GM19023 (cell line): ENCODE data around the gene PTPRT.

Source experiments
- ATAC-seq: cut with Tn5 transposase; IDR thresholded peaks from one replicate; pipeline ENCODE4 v1.9.1; 2021; ENCODE audit warnings: mild to moderate bottlenecking, moderate library complexity; ENCODE audit not compliant: unreplicated experiment

PTPRT gene

DNA sequence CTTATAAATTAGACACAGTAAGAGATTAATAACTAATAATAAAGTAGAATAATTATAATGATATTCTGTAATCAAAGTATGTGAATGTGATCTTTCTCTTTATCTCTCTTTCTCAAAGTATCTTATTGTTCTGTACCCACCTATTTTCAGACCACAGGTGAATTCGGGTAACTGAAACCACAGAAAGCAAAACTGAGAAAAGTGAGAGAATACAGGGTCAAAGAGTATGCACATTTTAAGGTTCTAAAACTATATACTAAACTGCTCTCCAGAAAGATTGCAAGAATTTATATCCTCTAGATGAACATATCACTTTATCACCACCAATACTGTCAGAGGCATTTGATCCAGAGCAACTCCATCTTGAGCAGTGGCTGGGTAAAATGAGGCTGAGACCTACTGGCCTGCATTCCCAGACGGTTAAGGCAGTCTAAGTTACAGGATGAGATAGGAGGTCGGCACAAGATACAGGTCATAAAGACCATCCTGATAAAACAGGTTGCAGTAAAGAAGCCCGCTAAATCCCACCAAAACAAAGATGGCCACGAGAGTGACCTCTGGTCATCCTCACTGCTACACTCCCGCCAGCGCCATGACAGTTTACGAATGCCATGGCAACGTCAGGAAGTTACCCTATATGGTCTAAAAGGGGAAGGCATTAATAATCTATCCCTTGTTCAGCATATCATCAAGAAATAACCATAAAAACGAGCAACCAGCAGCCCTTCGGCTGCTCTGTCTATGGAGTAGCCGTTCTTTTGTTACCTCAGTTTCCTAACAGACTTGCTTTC, 211.3 kb downstream of the PTPRT start:
- ATAC-seq: no peak

DNA sequence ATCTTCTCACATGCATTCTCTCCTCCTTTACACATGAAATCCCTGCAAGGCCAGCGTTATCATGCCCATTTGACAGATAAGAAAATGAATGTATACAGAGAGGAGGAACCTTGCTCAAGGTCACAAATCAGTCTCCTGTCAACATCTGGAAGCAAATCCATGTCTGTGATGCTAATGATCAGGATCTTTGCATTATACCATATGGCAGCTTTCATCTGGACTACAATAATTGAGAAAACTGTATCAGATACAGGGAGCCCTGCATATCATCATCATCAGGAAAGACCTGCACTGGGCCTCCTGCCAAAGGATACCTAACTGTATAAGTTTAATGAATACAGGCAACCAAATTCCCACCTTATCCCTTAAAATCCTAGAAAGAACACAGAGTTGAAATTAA, 213.7 kb downstream of the PTPRT start:
- ATAC-seq: no peak

DNA sequence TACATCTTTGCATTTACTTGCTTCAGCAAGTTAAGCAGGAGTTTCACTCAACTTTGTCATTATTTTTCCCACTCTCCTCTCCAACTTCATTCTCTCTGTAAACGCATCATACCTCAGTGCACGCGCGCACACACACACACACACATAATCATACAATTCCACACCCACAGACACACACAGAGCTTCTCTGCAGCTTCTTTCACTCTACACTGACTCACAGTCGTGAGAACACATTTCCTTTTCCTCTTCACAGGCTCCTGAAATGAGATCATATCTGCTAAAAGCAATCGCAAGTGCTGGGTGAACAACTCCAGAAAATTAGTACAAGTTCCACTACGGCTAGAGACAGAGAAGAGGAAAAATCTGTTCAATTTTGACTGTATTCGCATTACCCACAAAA, 215.4 kb downstream of the PTPRT start:
- no peak for ATAC-seq

DNA sequence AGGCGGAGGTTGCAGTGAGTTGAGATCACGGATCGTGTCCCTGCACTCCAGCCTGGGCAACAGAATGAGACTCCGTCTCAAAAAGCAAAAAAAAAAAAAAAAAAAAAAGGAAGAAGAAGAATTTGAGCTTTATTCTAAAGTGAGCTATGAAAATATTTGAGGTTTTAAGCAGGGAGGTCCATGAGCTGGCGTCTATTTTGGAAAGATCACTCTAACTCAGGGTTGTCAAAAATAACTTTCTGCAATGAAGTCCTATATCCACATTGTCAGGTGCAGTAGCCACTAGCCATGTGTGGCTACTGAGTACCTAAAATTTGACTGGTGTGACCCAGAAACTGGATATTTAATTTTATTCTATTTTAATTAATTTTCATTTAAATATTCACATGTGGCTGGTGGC, 217.1 kb downstream of the PTPRT start:
- ATAC-seq: no peak

DNA sequence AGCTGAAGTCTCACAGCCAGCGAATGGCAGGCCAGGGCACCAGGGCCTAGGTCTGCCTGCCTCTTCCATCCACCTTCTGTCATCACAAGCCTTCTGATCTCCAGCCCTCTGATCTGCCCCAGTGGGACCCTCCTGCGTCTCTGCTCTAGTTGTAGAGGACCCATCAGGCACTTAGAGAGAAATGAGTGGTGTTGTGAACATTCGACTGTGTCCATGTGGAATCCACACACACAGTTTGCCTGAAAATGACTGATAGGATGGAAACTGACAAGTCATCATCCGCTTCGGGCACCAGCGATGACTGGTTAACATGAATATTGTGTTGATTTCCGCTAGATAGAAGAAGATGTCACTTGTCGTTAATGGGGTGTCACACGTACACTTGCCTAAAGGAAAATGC, 221.0 kb downstream of the PTPRT start:
- no peak for ATAC-seq

DNA sequence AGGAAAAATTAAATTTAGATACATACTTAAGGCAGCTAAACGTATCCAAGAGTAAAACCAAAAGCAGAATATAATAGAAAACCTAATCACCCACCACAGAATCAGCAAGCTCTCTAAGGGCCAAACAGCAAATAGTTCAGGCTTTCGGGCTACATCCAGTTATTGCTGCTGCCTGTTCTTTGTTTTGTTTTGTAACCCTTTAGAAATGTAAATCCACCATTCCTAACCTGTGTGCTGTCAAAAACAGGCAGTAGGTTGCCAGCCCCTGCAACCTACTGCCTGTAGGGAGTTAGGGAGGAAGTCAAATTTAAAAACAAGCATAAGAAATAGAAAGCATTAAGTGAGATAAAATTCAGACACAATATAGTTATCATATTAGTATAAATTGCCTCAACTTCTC, 225.9 kb downstream of the PTPRT start:
- ATAC-seq: no peak

DNA sequence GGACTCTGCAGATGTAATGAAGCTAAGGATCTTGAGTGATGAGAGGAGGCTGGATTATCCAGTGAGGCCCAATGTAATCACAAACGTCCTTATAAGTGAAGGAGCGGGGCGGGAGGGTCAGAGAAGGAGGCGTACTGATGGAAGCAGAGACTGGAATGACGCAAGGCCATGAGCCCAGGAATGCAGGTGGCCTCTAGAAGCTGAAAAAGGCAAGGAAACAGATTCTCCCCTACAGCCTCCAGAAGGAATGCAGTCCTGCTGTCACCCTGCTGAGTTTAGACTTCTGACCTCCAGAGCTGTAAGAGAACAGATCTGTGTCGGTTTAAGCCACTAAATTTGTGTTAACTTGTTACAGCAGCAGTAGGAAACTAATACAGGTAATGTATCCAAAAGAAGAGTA, 227.9 kb downstream of the PTPRT start:
- ATAC-seq: no peak

DNA sequence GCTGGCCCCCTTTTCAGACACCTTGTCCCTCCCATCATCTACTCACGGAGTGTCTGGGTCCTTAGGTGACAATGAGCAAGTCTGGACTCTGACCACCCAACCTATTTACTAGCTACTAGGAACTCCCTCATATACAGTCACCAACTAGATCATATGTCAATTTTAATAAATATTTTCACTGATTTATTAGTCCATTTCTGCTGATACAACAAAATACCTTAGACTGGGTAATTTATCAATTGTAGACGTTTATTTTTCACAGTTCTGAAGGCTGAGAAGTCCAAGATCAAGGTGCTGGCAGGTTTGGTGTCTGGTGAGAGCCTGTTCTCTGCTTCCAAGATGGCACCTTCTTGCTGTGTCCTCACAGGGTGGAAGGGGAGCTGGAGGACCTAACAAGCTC, 229.7 kb downstream of the PTPRT start:
- no peak for ATAC-seq

DNA sequence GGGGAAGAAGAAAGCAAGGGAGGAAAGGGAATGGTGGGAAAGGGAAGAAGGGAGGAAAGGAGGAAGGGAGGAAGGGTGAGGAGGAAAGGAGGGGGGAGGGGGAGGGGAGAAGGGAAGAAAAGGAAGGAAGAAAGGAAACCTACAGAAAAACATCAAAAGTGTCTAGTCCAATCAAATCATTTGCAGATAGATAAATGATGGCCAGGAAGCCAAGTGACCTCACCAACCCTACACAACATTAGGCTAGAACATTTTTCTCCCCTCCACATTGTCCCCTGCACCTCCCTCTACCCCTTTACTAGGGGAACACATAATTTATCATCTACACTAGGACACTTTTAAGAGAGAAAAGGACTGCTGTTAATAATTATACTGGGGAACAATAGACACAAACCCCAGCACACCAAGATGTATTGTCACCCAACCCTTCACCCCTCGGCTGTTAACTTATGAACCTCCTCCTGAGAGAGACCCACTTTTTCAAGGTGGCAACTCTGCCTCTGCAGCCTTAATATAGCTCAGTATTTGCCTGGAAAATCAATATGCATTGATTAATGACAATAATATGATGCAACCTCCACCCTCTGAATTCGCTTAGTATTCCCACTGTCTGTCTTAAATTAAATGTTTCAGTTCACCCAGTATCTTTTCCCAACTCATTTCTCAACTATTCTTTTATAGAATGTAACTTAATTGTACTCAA, 231.2 kb downstream of the PTPRT start:
- ATAC-seq: no peak

DNA sequence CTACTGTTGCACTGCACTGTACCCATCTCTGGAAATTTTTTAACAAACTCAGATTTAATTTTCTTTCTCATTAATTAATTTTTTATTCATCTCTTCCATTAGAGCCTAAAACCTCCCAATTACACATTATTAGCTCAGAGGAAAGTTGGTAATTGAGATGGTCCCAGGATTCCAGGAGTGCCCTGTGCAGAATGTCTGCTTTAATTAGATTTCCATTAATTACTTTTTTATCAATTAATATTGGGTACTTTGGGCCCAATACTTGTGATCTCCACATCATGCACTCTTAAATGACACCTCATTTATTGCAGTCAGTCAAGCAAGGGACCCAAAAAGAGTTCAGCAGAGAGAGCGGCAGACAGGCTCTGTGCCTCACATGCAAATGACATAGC, 232.0 kb downstream of the PTPRT start:
- no peak for ATAC-seq

DNA sequence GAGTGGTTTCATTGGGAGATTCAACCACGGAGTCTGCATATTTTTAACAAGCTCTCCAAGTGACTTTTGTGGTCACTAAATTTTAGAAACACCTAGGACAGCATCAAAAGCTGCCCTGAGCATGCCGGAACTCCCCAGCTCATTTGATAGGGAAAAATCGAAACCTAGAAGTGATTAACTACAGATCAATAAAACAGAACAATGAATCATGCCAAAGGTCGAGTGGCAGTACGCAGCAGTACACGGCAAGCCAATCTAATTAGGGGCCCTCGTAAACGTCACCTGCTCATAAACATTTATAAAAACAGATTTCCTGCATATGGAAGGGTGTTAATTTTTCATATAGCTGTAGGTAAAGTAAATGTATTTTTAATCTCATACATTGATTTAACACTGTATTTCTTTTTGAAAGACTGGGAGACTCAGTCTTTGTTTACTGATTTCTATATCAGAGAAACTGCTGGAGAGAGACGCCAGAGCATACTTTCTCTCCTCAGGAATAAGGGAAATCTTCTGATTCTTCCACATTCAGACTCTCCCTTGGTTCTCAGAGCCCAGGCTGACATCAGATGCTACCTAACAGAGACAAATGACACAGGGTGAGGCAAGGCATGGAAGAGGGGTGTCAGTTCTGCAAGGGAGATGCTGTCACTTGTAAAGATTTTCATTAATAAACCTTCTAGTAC, 232.5 kb downstream of the PTPRT start:
- no peak for ATAC-seq

DNA sequence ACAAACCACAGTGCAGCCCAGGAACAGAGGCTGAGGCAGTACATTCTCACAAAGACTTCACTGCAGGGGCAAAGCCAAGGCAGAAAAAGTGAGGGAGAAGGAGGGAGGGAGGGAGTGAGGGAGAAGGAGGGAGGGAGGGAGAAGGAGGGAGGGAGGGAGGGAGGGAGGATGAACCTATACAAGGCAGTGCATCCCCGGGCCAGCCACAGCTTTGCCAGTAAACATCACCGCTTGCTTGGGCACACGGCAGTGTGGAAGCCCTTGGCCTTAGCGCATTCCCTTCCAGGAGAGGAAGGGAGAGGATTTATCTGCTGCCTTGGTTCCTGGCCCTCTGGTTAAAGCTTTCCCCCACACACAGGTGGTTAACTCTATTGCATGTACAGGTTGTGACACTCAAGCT, 234.0 kb downstream of the PTPRT start:
- ATAC-seq: no peak

DNA sequence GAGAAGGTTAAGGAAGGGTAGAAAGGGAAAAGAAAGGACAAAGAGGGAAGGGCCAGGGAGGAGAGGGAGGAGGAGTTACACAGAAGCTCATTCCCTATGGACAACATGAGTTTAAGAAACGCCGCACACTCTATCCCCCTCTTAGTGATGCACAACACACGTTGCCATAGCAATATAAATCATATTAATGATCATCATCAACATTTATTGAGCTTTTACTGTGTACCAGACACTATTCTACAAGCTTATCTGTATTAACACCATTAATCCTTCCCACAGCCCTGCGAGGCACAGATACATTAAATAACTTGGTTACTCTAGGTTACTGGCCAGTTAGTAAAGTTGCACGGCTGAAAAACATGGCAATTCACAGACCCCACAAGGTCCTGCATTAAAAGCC, 234.8 kb downstream of the PTPRT start:
- no peak for ATAC-seq

DNA sequence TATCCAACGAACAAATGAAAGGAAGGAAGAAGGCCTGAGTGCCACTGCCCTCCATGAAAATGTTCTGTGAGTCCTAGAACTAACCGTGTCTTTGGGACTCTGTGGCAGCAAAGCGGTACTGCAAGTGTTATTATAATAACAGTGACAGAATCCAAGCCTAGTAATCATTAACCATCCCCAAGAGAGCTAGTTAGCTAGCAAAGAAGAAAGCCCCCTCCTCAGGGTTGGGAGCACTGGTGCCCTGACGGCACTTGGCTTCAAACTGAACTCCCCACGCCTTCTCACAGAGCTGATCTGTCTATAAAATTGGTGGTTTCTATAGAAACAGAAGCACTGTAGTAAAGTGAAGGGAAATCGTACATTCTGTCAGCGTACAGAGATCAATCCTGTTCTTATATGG, 239.8 kb downstream of the PTPRT start:
- no peak for ATAC-seq

DNA sequence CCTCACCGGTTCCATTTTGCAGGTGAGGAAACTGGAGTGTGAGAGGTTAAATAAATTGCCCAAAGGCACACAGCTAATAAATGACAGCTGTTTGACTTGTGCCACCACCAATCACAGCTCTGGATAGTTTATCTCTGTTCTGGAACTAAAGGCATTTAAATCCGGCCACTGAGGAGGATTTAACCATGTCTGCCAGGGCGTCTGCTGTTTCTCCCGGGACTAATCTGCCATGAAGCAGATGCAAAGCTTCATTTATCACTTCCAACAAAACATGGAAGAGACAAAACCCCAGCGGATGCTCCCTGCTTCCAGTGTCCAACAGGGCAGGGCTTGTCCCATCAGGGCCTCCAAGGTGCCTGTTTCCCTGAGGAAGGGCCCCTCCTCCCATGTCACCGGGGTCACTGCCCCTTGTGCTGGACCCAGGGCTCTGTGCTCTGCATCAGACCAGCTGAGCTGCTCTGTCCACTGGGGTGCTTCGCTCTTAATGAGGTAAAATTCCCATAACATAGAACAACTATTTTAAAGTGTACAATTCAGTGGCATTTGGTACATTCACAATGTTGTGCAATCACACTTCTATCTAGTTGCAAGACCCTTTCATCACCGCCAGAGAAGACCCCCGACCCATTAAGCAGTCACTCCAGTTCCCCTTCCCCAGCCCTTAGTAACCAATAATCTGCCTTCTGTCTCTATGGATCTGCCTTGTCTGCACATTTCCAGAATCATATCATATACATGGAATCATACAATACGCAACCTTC, 244.3 kb downstream of the PTPRT start:
- no peak for ATAC-seq

DNA sequence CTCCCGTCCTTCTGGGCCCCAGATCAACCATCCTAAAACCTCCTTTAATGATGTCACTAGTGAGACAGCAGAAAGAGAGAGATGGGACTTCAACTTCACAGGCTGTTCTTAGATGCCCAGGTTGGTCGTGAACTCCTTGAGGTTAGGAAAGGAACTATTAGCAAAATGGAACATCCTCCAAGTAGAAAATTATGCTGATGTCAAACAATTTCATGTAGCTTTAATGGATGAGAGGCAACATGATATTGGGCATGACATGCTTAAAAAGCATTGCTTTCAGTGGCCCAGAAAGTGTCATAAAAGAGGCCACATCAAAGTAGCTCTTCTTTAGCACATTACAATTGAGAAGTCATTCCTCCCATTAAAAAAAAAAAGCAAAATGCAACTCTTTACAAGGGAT, 248.1 kb downstream of the PTPRT start:
- ATAC-seq: no peak

DNA sequence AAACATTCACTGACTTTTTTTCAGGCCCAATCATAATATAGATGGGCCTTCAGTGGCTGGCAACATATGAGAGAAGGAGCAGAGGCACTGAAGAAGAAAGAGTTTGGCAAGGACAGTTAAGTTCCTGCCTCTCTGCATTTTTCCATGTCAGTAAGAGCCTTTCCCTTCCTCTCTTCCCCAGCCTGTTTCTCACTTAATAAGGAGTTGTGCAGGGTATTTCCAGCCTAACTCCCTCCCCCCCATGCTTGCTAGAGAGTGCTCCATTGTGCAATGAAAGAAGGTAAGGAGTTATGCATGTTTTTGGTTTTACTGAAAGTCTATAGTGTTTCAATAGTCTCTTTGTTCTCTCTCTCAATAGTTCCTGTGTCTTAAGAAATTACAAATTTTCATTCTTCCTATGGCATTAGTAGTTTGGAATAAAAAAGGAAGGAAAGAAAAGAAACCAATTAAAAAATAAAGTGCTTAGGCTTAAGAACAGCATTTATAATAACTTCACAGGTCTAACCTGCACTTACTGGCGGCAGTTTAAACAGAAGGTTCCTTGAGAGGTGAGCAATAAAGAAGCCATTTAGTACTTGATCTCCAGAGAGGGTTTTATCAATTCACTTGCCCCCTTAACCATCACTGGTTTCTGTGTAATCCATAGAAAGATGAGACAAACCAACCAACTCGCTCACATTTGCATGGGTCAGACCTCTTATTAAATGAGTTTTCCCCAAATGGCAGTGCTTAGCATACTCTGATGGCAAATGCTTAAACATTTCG, 251.1 kb downstream of the PTPRT start:
- no peak for ATAC-seq

DNA sequence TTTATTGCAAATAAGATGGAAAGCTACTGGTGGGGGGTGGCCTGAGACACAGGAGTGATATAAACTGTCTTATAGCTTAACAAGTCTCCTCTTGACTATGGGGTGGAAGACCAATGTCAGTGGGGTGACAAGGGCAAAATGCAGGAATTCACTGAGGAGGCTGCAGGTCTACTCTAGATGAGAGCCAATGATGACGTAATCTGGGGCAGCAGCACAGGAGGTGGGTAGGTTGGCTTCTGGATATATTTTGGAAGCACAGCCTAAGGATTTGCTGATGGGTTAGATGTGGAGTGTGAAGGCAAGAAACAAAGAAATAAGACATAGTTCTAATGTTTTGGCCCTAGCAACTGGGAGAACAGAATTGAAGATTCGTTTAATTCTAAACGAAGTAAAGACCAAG, 253.2 kb downstream of the PTPRT start:
- ATAC-seq: no peak

DNA sequence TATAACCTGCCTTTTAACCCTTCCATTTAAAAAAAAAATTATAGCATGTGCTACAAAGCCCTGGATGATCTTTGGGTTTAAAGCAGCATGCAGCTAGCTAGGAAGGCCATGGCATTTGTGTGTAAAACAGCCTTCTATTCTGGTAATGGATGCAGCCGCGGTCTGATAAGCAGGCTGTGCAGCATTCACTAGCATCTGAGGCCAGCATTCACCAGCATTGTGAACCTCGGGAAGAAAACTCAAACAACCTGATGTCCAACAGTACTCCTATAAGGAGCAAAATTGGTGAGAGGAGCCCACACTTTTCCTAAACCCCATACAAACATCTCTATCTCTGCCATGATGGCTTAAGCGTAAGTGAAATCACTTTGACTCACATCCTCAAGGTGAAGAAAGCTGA, 265.5 kb downstream of the PTPRT start:
- no peak for ATAC-seq

DNA sequence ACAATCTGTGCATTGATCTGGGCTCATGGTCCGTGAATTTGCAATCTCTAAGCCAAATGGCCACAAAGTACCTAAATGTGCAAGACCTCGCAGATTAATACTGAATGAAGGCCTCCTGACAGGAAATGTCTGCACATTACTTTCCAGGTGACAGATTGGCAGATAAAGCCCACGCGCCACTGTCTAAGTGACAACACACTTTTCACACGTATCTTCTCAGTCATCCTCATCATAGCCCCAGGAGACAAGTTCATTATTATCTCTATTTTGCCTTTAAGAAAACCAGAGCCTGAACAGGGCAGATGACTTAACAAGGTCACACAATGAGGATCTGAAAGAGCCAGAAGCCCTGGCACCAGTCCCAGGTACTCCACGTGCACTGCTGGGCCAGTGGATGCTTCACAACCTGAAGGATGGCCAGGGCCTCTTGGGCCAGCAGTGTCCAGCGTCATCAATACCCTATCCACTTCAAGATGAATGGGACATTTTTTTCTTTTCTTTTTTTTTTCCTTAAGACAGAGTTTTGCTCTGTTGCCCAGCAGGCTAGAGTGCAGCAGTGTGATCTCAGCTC, 266.3 kb downstream of the PTPRT start:
- no peak for ATAC-seq
